ENCODE data around the gene BTBD9. TPM values are rescaled to one million over a fixed set of nuclear protein-coding genes. Genes with fewer than 3 reads are reported as not detected.

The BTBD9 gene
- total RNA-seq, 1 donor from 2014 or later, result 24.1 TPM

DNA sequence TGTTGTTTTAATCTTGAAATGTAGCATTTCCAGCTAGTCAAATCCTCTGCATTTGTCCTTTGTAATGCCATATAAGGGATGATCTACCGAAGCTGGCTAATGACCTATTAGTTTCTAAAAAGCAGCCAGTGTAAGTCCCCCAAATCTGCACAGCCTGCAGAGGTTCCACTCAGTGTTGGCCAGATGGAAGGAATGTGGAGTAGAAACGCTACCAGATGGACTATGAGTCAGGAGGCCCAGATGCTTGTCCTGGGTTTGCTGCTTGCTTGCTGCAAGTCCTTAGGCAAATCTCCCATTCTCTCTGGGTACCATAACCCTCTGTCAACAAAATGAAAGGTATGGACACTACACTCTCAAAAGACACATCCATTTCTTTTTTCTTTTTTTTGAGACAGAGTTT lies 149.8 kb downstream of the BTBD9 start:
- Histone ChIP-seq H3K27ac (no peak overlapping the region), H3K27me3 (no peaks in the 10 kb centered on the region), H3K36me3 (no peaks in the 10 kb centered on the region), H3K4me1 (peaks cover 5% of the 10 kb centered on the region), H3K9me3 (no peaks in the 10 kb centered on the region), H3K4me3 (no peak overlapping the region)
- DNase-seq (ENCODE audit: extremely low spot score in 2 of 2), result no peak
- intact Hi-C loops (cut with DNase I), result no loop called here
- TF ChIP-seq POLR2AphosphoS5 (IDR thresholded peaks at IDR 0.05; ENCODE audit: insufficient read depth in 1 of 2, low read depth in 1 of 2), result no peak

DNA sequence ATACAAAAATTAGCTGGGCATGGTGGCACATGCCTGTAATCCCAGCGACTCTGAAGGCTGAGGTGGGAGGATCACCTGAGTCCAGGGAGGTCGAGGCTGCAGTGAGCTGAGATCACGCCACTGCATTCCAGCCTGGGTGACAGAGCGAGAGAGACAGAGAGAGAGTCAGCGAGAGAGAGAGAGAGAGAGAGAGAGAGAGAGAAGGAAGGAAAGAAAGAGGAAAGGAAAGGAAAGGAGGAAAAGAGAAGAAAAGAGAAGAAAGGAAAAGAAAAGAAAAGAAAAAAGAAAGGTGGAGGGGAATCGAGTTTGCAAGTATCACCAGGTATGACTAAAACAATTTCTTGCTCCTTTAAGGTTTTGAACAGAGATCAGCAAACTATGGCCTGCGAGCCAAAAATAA lies 152.3 kb downstream of the BTBD9 start:
- peaks cover 5% of the 10 kb centered on the region for H3K4me1 ChIP-seq
- no peaks in the 10 kb centered on the region for H3K27me3 ChIP-seq
- H3K4me3 ChIP-seq, result no peak overlapping the region
- no peak overlapping the region for H3K27ac ChIP-seq
- TF ChIP-seq POLR2AphosphoS5 (IDR thresholded peaks at IDR 0.05; ENCODE audit: insufficient read depth in 1 of 2, low read depth in 1 of 2), result no peak
- no peak for TF ChIP-seq CTCF (IDR thresholded peaks at IDR 0.05)
- no peak for TF ChIP-seq POLR2A (IDR thresholded peaks at IDR 0.05)
- DNase-seq (ENCODE audit: extremely low spot score in 2 of 2), result no peak
- no peaks in the 10 kb centered on the region for H3K9me3 ChIP-seq
- no peaks in the 10 kb centered on the region for H3K36me3 ChIP-seq
- intact Hi-C loops (cut with DNase I), result no loop called here

DNA sequence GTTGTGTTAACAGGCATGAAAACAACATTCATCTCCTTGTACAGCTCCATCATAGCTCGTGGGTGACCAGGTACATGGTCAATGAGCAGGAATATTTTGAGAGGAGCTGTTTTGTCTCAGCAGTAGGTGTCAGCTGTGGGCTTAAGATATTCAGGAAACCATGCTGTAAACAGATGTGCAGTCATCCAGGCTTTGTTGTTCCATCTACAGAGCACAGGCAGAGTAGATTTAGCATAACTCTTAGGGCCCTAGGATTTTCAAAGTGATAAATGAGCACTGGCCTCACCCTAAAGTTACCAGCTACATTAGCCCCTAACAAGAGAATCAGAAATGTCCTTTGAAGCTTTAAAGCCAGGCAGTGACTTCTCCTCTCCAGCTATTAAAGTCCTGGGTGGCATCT lies 154.2 kb downstream of the BTBD9 start:
- no peaks in the 10 kb centered on the region for H3K9me3 ChIP-seq
- no peaks in the 10 kb centered on the region for H3K36me3 ChIP-seq
- H3K4me3 ChIP-seq, result no peak overlapping the region
- TF ChIP-seq POLR2A (IDR thresholded peaks at IDR 0.05) (no peak), CTCF (IDR thresholded peaks at IDR 0.05) (no peak), POLR2AphosphoS5 (IDR thresholded peaks at IDR 0.05; ENCODE audit: insufficient read depth in 1 of 2, low read depth in 1 of 2) (no peak)
- intact Hi-C loops (cut with DNase I), result no loop called here
- no peaks in the 10 kb centered on the region for H3K27me3 ChIP-seq
- DNase-seq (ENCODE audit: extremely low spot score in 2 of 2), result no peak
- H3K4me1 ChIP-seq, result peaks cover 5% of the 10 kb centered on the region
- H3K27ac ChIP-seq, result no peak overlapping the region

GRCh38 chr6:38484656-38485055 lies 155.1 kb downstream of the BTBD9 start:
- no peaks in the 10 kb centered on the region for H3K36me3 ChIP-seq
- H3K4me1 ChIP-seq, result no peaks in the 10 kb centered on the region
- H3K4me3 ChIP-seq, result no peak overlapping the region
- no peaks in the 10 kb centered on the region for H3K9me3 ChIP-seq
- H3K27me3 ChIP-seq, result no peaks in the 10 kb centered on the region
- intact Hi-C loops (cut with DNase I), result no loop called here
- no peak overlapping the region for H3K27ac ChIP-seq
- no peak for TF ChIP-seq CTCF (IDR thresholded peaks at IDR 0.05)
- no peak for TF ChIP-seq POLR2A (IDR thresholded peaks at IDR 0.05)
- no peak for TF ChIP-seq POLR2AphosphoS5 (IDR thresholded peaks at IDR 0.05; ENCODE audit: insufficient read depth in 1 of 2, low read depth in 1 of 2)
- no peak for DNase-seq (ENCODE audit: extremely low spot score in 2 of 2)

DNA sequence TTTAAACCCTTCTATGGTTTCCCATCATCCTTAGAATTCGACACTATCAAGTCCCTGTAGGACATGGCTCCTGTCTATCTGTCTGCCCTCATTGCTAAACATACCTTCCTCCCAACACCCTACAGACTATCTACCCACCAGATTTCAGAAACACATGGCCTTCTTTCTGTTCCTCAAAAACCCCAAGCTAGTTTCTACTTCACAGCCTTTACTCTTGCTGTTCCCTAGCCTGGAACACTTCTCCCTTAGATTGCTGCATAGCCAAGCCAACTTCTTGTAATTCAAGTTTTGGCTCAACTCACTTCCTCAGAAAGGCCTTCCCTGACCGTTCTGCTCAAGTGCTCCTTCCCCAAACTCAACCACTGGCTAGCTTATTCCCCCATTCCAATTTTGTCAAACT lies 156.2 kb downstream of the BTBD9 start:
- Histone ChIP-seq H3K27me3 (no peaks in the 10 kb centered on the region), H3K4me3 (no peak overlapping the region), H3K27ac (no peak overlapping the region), H3K4me1 (no peaks in the 10 kb centered on the region), H3K9me3 (no peaks in the 10 kb centered on the region), H3K36me3 (no peaks in the 10 kb centered on the region)
- intact Hi-C loops (cut with DNase I), result no loop called here
- DNase-seq (ENCODE audit: extremely low spot score in 2 of 2), result no peak
- no peak for TF ChIP-seq CTCF (IDR thresholded peaks at IDR 0.05)
- TF ChIP-seq POLR2AphosphoS5 (IDR thresholded peaks at IDR 0.05; ENCODE audit: insufficient read depth in 1 of 2, low read depth in 1 of 2), result no peak
- no peak for TF ChIP-seq POLR2A (IDR thresholded peaks at IDR 0.05)

- DNase-seq (ENCODE audit: extremely low spot score in 2 of 2), result no peak
- Histone ChIP-seq H3K27ac (no peak overlapping the region), H3K9me3 (no peaks in the 10 kb centered on the region), H3K36me3 (no peaks in the 10 kb centered on the region), H3K27me3 (no peaks in the 10 kb centered on the region), H3K4me1 (no peaks in the 10 kb centered on the region), H3K4me3 (no peak overlapping the region)
- TF ChIP-seq POLR2A (IDR thresholded peaks at IDR 0.05), result no peak
- TF ChIP-seq CTCF (IDR thresholded peaks at IDR 0.05), result no peak
- TF ChIP-seq POLR2AphosphoS5 (IDR thresholded peaks at IDR 0.05; ENCODE audit: insufficient read depth in 1 of 2, low read depth in 1 of 2), result no peak
- intact Hi-C loops (cut with DNase I), result no loop called here
These were observed 157.3 kb downstream of the BTBD9 start for GRCh38 chr6:38482466-38482865.

Measured in vagina (tissue), 2 donors.